Fibroblast of mammary gland (primary cell): ENCODE data around the gene TMEM151B.

Experiments
- DNase-seq: peaks from one replicate; pipeline ENCODE4 v3.0.0-alpha.2; 2010; ENCODE audit warnings: low read depth
- H3K4me3 ChIP-seq: 2 replicates; pipeline ENCODE4 v1.5.1; 2011; ENCODE audit warnings: low read depth, mild to moderate bottlenecking, low read length, moderate library complexity; ENCODE audit not compliant: control insufficient read depth
- CTCF ChIP-seq: conservative IDR thresholded peaks from 2 replicates; pipeline ENCODE4 v1.5.1; 2011; ENCODE audit warnings: low read depth, low read length, inconsistent platforms; ENCODE audit not compliant: control insufficient read depth, insufficient read depth

The TMEM151B gene

GRCh38 chr6:44271914-44272313, 1.7 kb downstream of the TMEM151B start:
- H3K4me3 ChIP-seq, result no peak overlapping the region
- no peak for DNase-seq
- no peak for TF ChIP-seq CTCF

GRCh38 chr6:44272529-44272928, 2.3 kb downstream of the TMEM151B start:
- TF ChIP-seq CTCF, result no peak
- no peak for DNase-seq
- H3K4me3 ChIP-seq, result no peak overlapping the region

- no peak overlapping the region for H3K4me3 ChIP-seq
- DNase-seq, result no peak
- TF ChIP-seq CTCF, result no peak
Observed at GRCh38 chr6:44272999-44273566, 2.8 kb downstream of the TMEM151B start.

- DNase-seq, result no peak
- H3K4me3 ChIP-seq, result no peak overlapping the region
- TF ChIP-seq CTCF, result no peak
Observed at GRCh38 chr6:44273617-44274016, 3.4 kb downstream of the TMEM151B start.

- no peak overlapping the region for H3K4me3 ChIP-seq
- no peak for TF ChIP-seq CTCF
- DNase-seq, result no peak
Observed at GRCh38 chr6:44275271-44275748, 5.1 kb downstream of the TMEM151B start.

- TF ChIP-seq CTCF, result no peak
- no peak overlapping the region for H3K4me3 ChIP-seq
- no peak for DNase-seq
Observed at GRCh38 chr6:44275749-44276648, 5.7 kb downstream of the TMEM151B start.
